A549 (cell line): ENCODE data around the gene CFHR2.
"Not testable (repeated sequence)": the region's sequence is repeated elsewhere in the genome, so short reads cannot be mapped to it uniquely, and the experiment has no call there.

Experiments
- CHD4 ChIP-seq: fragments of 200-600 bp; sonication (generic); IDR thresholded peaks from 2 replicates; pipeline ENCODE4 v1.6.1; 2016; ENCODE audit warnings: antibody characterized with exemption, mild to moderate bottlenecking, borderline replicate concordance
- CTCF ChIP-seq: fragments of >200 bp; sonication (Bioruptor Twin); formaldehyde crosslinking; IDR thresholded peaks from 3 replicates; pipeline ENCODE4 v1.5.1; 2016
- HOXB13 ChIP-seq: fragments of 250-450 bp; sonication (Bioruptor Pico); IDR thresholded peaks from 2 replicates; pipeline ENCODE4 v1.5.0; 2020; ENCODE audit warnings: low read depth, mild to moderate bottlenecking, moderate library complexity
- MAFK ChIP-seq: fragments of 450-650 bp; IDR thresholded peaks from 2 replicates; pipeline ENCODE4 v1.6.1; 2014; ENCODE audit not compliant: partially characterized antibody
- PBX3 ChIP-seq: IDR thresholded peaks from 2 replicates; pipeline ENCODE4 v1.6.1; 2012
- RAD21 ChIP-seq, 2 experiments: fragments of >200 bp in 1 of 2; sonication (Bioruptor Twin) in 1 of 2; formaldehyde crosslinking in 1 of 2; IDR thresholded peaks in 1 of 2; conservative IDR thresholded peaks in 1 of 2; 2 replicates in 1 of 2; 3 replicates in 1 of 2; pipeline ENCODE4 v1.6.1; 2012 to 2018; ENCODE audit warnings: inconsistent platforms in 1 of 2
- TP53 ChIP-seq: fragments of 250-450 bp; sonication (Bioruptor Pico); IDR thresholded peaks from 2 replicates; pipeline ENCODE4 v1.5.0; 2021; ENCODE audit warnings: mild to moderate bottlenecking, moderate library complexity
- USF2 ChIP-seq: fragments of 450-650 bp; IDR thresholded peaks from 2 replicates; pipeline ENCODE4 v1.6.1; 2014; ENCODE audit warnings: antibody characterized with exemption

- TF ChIP-seq HOXB13; CHD4; MAFK; PBX3; TP53 (CRISPR knock-in tag); CTCF; RAD21 (conservative IDR thresholded peaks at IDR 0.05 in 1 of 2, IDR thresholded peaks at IDR 0.05 in 1 of 2); USF2: not testable (repeated sequence)
These were observed 2.1 kb upstream of the CFHR2 start for GRCh38 chr1:196941474-196941873.
